Measurements from ENCODE around the gene DNM1L. TPM values are rescaled to one million over a fixed set of nuclear protein-coding genes. Genes with fewer than 3 reads are reported as not detected.
A peak's percentile ranks its signal among the peaks of the same experiment; 100 is the strongest.

DNM1L gene
- total RNA-seq, 4 donors from 2014 or later, result 66.9 to 109 (median 88.3) TPM

GRCh38 chr12:32739279-32739678, 60.2 kb downstream of the DNM1L start:
- Histone ChIP-seq H3K4me1 (no peaks in the 10 kb centered on the region), H3K27ac (no peak overlapping the region), H3K9me3 (no peaks in the 10 kb centered on the region), H3K36me3 (peaks cover 0 to 97% of the 10 kb centered on the region in 2 donors), H3K4me3 (no peak overlapping the region), H3K27me3 (no peaks in the 10 kb centered on the region)
- 90 to 100% methylated on average over 2 of the region's 2 CpGs for WGBS, 2 donors (ENCODE audit: low coverage in 1 of 2)
- TF ChIP-seq POLR2A (IDR thresholded peaks at IDR 0.05) (no peak), POLR2AphosphoS5 (IDR thresholded peaks at IDR 0.05) (no peak), EP300 (IDR thresholded peaks at IDR 0.05) (no peak)
- TF ChIP-seq, protein P1, sequence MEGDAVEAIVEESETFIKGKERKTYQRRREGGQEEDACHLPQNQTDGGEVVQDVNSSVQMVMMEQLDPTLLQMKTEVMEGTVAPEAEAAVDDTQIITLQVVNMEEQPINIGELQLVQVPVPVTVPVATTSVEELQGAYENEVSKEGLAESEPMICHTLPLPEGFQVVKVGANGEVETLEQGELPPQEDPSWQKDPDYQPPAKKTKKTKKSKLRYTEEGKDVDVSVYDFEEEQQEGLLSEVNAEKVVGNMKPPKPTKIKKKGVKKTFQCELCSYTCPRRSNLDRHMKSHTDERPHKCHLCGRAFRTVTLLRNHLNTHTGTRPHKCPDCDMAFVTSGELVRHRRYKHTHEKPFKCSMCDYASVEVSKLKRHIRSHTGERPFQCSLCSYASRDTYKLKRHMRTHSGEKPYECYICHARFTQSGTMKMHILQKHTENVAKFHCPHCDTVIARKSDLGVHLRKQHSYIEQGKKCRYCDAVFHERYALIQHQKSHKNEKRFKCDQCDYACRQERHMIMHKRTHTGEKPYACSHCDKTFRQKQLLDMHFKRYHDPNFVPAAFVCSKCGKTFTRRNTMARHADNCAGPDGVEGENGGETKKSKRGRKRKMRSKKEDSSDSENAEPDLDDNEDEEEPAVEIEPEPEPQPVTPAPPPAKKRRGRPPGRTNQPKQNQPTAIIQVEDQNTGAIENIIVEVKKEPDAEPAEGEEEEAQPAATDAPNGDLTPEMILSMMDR (IDR thresholded peaks at IDR 0.05), result no peak
- no peak for ATAC-seq

GRCh38 chr12:32742133-32742532, 63.0 kb downstream of the DNM1L start:
- Histone ChIP-seq H3K36me3 (peaks cover 0 to 97% of the 10 kb centered on the region in 2 donors), H3K9me3 (no peaks in the 10 kb centered on the region), H3K27ac (no peak overlapping the region), H3K4me1 (no peaks in the 10 kb centered on the region), H3K4me3 (no peak overlapping the region), H3K27me3 (no peaks in the 10 kb centered on the region)
- no peak for ATAC-seq
- TF ChIP-seq EP300 (IDR thresholded peaks at IDR 0.05), result no peak
- no peak for TF ChIP-seq POLR2AphosphoS5 (IDR thresholded peaks at IDR 0.05)
- WGBS, 2 donors (ENCODE audit: low coverage in 1 of 2), result 86 to 96% methylated on average over 8 to 9 of the region's 10 CpGs

- H3K27me3 ChIP-seq, result no peaks in the 10 kb centered on the region
- no peaks in the 10 kb centered on the region for H3K4me1 ChIP-seq
- no peak overlapping the region for H3K4me3 ChIP-seq
- H3K9me3 ChIP-seq, result no peaks in the 10 kb centered on the region
- WGBS, 2 donors (ENCODE audit: low coverage in 1 of 2), result 90 to 100% methylated on average over 2 of the region's 2 CpGs
- peaks cover 0 to 98% of the 10 kb centered on the region in 2 donors for H3K36me3 ChIP-seq
- TF ChIP-seq POLR2AphosphoS5 (IDR thresholded peaks at IDR 0.05) (no peak), EP300 (IDR thresholded peaks at IDR 0.05) (no peak), POLR2A (IDR thresholded peaks at IDR 0.05) (no peak)
- TF ChIP-seq, protein P1 (IDR thresholded peaks at IDR 0.05), result no peak
- no peak overlapping the region for H3K27ac ChIP-seq
- no peak for ATAC-seq
These were observed 64.2 kb downstream of the DNM1L start for GRCh38 chr12:32743264-32743663.

- H3K36me3 ChIP-seq, result peaks cover 0 to 52% of the 10 kb centered on the region in 2 donors
These were observed 74.5 kb downstream of the DNM1L start for GRCh38 chr12:32753605-32754004.

DNA sequence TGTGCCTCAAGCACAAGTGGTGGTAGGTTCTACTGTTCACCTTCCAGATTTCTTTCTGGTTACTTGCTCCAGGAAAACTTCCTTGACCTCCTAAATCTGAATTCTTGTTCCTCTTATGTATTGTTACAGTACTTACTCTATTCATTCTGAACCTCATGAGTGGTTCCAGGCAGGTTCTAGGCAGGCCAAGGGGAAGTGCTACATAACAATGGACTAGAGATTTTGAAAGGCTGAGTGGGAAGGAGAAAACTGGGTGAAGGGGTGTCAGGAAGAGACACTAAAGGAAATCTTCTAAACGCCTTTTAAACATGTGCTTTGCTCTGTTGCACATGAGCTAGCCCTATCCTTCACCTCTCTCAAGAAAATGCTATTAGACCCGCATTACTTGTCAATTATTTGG, 75.0 kb downstream of the DNM1L start:
- no peak for ATAC-seq
- peak overlapping the region in 1 of 2 donors; percentile 92 for H3K4me3 ChIP-seq

More at GRCh38 chr12:32753605-32754004, 74.5 kb downstream of the DNM1L start:
- Histone ChIP-seq H3K4me3 (no peak overlapping the region), H3K4me1 (peaks cover 0 to 27% (median 10%) of the 10 kb centered on the region in 3 donors), H3K27ac (no peak overlapping the region), H3K9me3 (no peaks in the 10 kb centered on the region), H3K27me3 (no peaks in the 10 kb centered on the region)
- no peak for ATAC-seq
- no peak for TF ChIP-seq POLR2AphosphoS5 (IDR thresholded peaks at IDR 0.05)
- 44 to 78% methylated on average over 4 of the region's 4 CpGs for WGBS, 2 donors (ENCODE audit: low coverage in 1 of 2)

More for the DNA sequence above, 75.0 kb downstream of the DNM1L start:
- no peaks in the 10 kb centered on the region for H3K9me3 ChIP-seq
- no peaks in the 10 kb centered on the region for H3K27me3 ChIP-seq
- H3K4me1 ChIP-seq, result peaks cover 0 to 27% (median 10%) of the 10 kb centered on the region in 3 donors
- WGBS, 2 donors (ENCODE audit: low coverage in 1 of 2), result 23 to 65% methylated on average over 2 of the region's 2 CpGs
- peaks cover 0 to 47% of the 10 kb centered on the region in 2 donors for H3K36me3 ChIP-seq
- TF ChIP-seq POLR2AphosphoS5 (IDR thresholded peaks at IDR 0.05), result no peak
- TF ChIP-seq POLR2A (IDR thresholded peaks at IDR 0.05), result no peak
- no peak for TF ChIP-seq EP300 (IDR thresholded peaks at IDR 0.05)
- TF ChIP-seq, protein P1 (IDR thresholded peaks at IDR 0.05), result no peak
- peak overlapping the region in 2 of 4 donors; percentile 89 to 94 for H3K27ac ChIP-seq

Measured in gastroesophageal sphincter (tissue), 4 donors.